Duodenal mucosa (tissue), 2 donors: ENCODE results near the gene UCN3.
A peak's percentile ranks its signal among the peaks of the same experiment; 100 is the strongest.

Source experiments
- H3K27ac ChIP-seq: one replicate; pipeline ENCODE4 v1.7.0; 2013; ENCODE audit warnings: low read depth, low read length
- H3K27me3 ChIP-seq, 2 donors: one replicate each; pipeline ENCODE4 v1.7.0; 2013; ENCODE audit warnings: low read length in 2 of 2, control low read depth in 1 of 2; ENCODE audit not compliant: insufficient read depth in 2 of 2, control insufficient read depth in 1 of 2
- H3K36me3 ChIP-seq, 2 donors: one replicate each; pipeline ENCODE4 v1.7.0; 2013; ENCODE audit warnings: low read length in 2 of 2, control low read depth in 1 of 2; ENCODE audit not compliant: insufficient read depth in 2 of 2, control insufficient read depth in 1 of 2
- H3K4me1 ChIP-seq, 2 donors: one replicate each; pipeline ENCODE4 v1.7.0; 2013; ENCODE audit warnings: low read length in 2 of 2, control low read depth in 1 of 2; ENCODE audit not compliant: insufficient read depth in 2 of 2, control insufficient read depth in 1 of 2
- H3K4me3 ChIP-seq, 2 donors: one replicate each; pipeline ENCODE4 v1.7.0; 2013; ENCODE audit warnings: low read length in 2 of 2, low read depth in 1 of 2
- H3K9ac ChIP-seq, 2 donors: one replicate each; pipeline ENCODE4 v1.7.0; 2013; ENCODE audit warnings: low read length in 2 of 2, low read depth in 1 of 2
- H3K9me3 ChIP-seq, 2 donors: one replicate each; pipeline ENCODE4 v1.7.0; 2013; ENCODE audit warnings: low read length in 2 of 2, control low read depth in 1 of 2; ENCODE audit not compliant: control insufficient read depth in 1 of 2

The UCN3 gene

GRCh38 chr10:5381187-5381586 lies 16.4 kb downstream of the UCN3 start:
- Histone ChIP-seq H3K4me1 (no peaks in the 10 kb centered on the region), H3K9ac (no peak overlapping the region), H3K27me3 (peaks cover 0 to 3% of the 10 kb centered on the region in 2 donors)

GRCh38 chr10:5385224-5385623 lies 20.5 kb downstream of the UCN3 start:
- no peak overlapping the region for H3K4me3 ChIP-seq
- no peak overlapping the region for H3K27ac ChIP-seq
- H3K4me1 ChIP-seq, result no peaks in the 10 kb centered on the region
- no peak overlapping the region for H3K9ac ChIP-seq
- H3K36me3 ChIP-seq, result no peaks in the 10 kb centered on the region
- H3K27me3 ChIP-seq, result peaks cover 0 to 3% of the 10 kb centered on the region in 2 donors
- H3K9me3 ChIP-seq, result peaks cover 0 to under 1% of the 10 kb centered on the region in 2 donors

More at GRCh38 chr10:5381187-5381586, 16.4 kb downstream of the UCN3 start:
- no peak overlapping the region for H3K4me3 ChIP-seq
- H3K9me3 ChIP-seq, result no peaks in the 10 kb centered on the region
- no peaks in the 10 kb centered on the region for H3K36me3 ChIP-seq
- no peak overlapping the region for H3K27ac ChIP-seq

GRCh38 chr10:5387169-5387568 lies 22.4 kb downstream of the UCN3 start:
- Histone ChIP-seq H3K4me3 (no peak overlapping the region), H3K36me3 (no peaks in the 10 kb centered on the region), H3K27ac (no peak overlapping the region), H3K9me3 (peaks cover 9 to 13% of the 10 kb centered on the region in 2 donors), H3K27me3 (no peaks in the 10 kb centered on the region), H3K9ac (no peak overlapping the region), H3K4me1 (no peaks in the 10 kb centered on the region)

GRCh38 chr10:5390607-5391205 lies 25.9 kb downstream of the UCN3 start:
- Histone ChIP-seq H3K9me3 (peaks cover 9 to 13% of the 10 kb centered on the region in 2 donors), H3K36me3 (no peaks in the 10 kb centered on the region), H3K4me3 (no peak overlapping the region), H3K27me3 (no peaks in the 10 kb centered on the region), H3K9ac (no peak overlapping the region), H3K27ac (no peak overlapping the region), H3K4me1 (no peaks in the 10 kb centered on the region)

GRCh38 chr10:5391790-5392189 lies 27.0 kb downstream of the UCN3 start:
- peaks cover 9 to 13% of the 10 kb centered on the region in 2 donors for H3K9me3 ChIP-seq
- no peak overlapping the region for H3K9ac ChIP-seq
- no peaks in the 10 kb centered on the region for H3K36me3 ChIP-seq
- H3K4me1 ChIP-seq, result no peaks in the 10 kb centered on the region
- H3K4me3 ChIP-seq, result peak overlapping the region in 1 of 2 donors; percentile 12
- no peaks in the 10 kb centered on the region for H3K27me3 ChIP-seq
- H3K27ac ChIP-seq, result no peak overlapping the region

- H3K36me3 ChIP-seq, result no peaks in the 10 kb centered on the region
- no peak overlapping the region for H3K4me3 ChIP-seq
- no peak overlapping the region for H3K27ac ChIP-seq
- H3K27me3 ChIP-seq, result no peaks in the 10 kb centered on the region
- no peaks in the 10 kb centered on the region for H3K4me1 ChIP-seq
- no peak overlapping the region for H3K9ac ChIP-seq
- H3K9me3 ChIP-seq, result peaks cover 9 to 13% of the 10 kb centered on the region in 2 donors
Measured at GRCh38 chr10:5393529-5393928, 28.8 kb downstream of the UCN3 start.

- H3K4me3 ChIP-seq, result no peak overlapping the region
- H3K27ac ChIP-seq, result no peak overlapping the region
- H3K4me1 ChIP-seq, result no peaks in the 10 kb centered on the region
- no peaks in the 10 kb centered on the region for H3K27me3 ChIP-seq
- peaks cover 9 to 13% of the 10 kb centered on the region in 2 donors for H3K9me3 ChIP-seq
- no peak overlapping the region for H3K9ac ChIP-seq
- H3K36me3 ChIP-seq, result no peaks in the 10 kb centered on the region
Measured at GRCh38 chr10:5395168-5395567, 30.4 kb downstream of the UCN3 start.

GRCh38 chr10:5396556-5397300 lies 32.0 kb downstream of the UCN3 start:
- Histone ChIP-seq H3K36me3 (peaks cover 0 to 2% of the 10 kb centered on the region in 2 donors), H3K27me3 (no peaks in the 10 kb centered on the region), H3K4me3 (no peak overlapping the region), H3K9ac (no peak overlapping the region), H3K27ac (no peak overlapping the region), H3K9me3 (no peaks in the 10 kb centered on the region), H3K4me1 (no peaks in the 10 kb centered on the region)

- Histone ChIP-seq H3K9me3 (no peaks in the 10 kb centered on the region), H3K4me3 (no peak overlapping the region), H3K27ac (no peak overlapping the region), H3K27me3 (no peaks in the 10 kb centered on the region), H3K36me3 (peaks cover 0 to 2% of the 10 kb centered on the region in 2 donors), H3K9ac (no peak overlapping the region), H3K4me1 (peaks cover 0 to 3% of the 10 kb centered on the region in 2 donors)
Measured at GRCh38 chr10:5399332-5399731, 34.6 kb downstream of the UCN3 start.

GRCh38 chr10:5400468-5401240 lies 35.9 kb downstream of the UCN3 start:
- peaks cover 0 to 3% of the 10 kb centered on the region in 2 donors for H3K4me1 ChIP-seq
- H3K9ac ChIP-seq, result no peak overlapping the region
- H3K4me3 ChIP-seq, result no peak overlapping the region
- H3K36me3 ChIP-seq, result peaks cover 0 to 2% of the 10 kb centered on the region in 2 donors
- no peaks in the 10 kb centered on the region for H3K27me3 ChIP-seq
- H3K9me3 ChIP-seq, result no peaks in the 10 kb centered on the region
- H3K27ac ChIP-seq, result no peak overlapping the region
